A673 (cell line): ENCODE measurements around the gene EYS.

Source experiments
- EZH2 ChIP-seq: fragments of 200-600 bp; sonication (generic); IDR thresholded peaks from 2 replicates; pipeline ENCODE4 v1.6.1; 2017; ENCODE audit warnings: borderline replicate concordance, low read depth, mild to moderate bottlenecking, mixed read lengths, antibody characterized with exemption, low read length; ENCODE audit not compliant: poor library complexity, severe bottlenecking
- TF ChIP-seq, protein P1 (sequence below): fragments of 300-800, 200-600 bp; sonication (generic); conservative IDR thresholded peaks from 2 replicates; pipeline ENCODE4 v1.5.1; 2017; ENCODE audit warnings: low read depth, mild to moderate bottlenecking, antibody characterized with exemption, low read length, moderate library complexity, mixed read lengths

DNA sequence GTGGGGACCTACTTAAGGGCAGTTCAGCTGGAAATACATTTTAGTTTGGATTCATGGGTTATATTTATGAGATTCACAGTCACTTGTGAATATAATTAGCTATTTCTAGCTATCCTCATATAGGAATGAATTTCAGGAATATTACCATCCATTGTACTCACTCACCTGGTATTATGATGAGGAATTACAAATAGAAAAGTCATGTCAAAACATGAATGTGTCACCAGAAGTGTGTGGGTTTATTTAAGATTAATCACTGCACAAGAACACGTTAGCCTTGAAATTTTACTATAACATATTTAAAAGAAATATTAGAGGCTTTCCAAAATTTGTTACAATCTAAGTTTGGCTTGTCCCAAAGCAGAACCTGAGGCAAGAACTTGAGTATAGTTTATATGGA is 1560.9 kb downstream of the EYS start:
- TF ChIP-seq, protein P1, sequence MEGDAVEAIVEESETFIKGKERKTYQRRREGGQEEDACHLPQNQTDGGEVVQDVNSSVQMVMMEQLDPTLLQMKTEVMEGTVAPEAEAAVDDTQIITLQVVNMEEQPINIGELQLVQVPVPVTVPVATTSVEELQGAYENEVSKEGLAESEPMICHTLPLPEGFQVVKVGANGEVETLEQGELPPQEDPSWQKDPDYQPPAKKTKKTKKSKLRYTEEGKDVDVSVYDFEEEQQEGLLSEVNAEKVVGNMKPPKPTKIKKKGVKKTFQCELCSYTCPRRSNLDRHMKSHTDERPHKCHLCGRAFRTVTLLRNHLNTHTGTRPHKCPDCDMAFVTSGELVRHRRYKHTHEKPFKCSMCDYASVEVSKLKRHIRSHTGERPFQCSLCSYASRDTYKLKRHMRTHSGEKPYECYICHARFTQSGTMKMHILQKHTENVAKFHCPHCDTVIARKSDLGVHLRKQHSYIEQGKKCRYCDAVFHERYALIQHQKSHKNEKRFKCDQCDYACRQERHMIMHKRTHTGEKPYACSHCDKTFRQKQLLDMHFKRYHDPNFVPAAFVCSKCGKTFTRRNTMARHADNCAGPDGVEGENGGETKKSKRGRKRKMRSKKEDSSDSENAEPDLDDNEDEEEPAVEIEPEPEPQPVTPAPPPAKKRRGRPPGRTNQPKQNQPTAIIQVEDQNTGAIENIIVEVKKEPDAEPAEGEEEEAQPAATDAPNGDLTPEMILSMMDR, result no peak
- no peak for TF ChIP-seq EZH2
